ENCODE results near the gene SLC25A18.
"Not testable (repeated sequence)": the region's sequence is repeated elsewhere in the genome, so short reads cannot be mapped to it uniquely, and the experiment has no call there.

The SLC25A18 gene

DNA sequence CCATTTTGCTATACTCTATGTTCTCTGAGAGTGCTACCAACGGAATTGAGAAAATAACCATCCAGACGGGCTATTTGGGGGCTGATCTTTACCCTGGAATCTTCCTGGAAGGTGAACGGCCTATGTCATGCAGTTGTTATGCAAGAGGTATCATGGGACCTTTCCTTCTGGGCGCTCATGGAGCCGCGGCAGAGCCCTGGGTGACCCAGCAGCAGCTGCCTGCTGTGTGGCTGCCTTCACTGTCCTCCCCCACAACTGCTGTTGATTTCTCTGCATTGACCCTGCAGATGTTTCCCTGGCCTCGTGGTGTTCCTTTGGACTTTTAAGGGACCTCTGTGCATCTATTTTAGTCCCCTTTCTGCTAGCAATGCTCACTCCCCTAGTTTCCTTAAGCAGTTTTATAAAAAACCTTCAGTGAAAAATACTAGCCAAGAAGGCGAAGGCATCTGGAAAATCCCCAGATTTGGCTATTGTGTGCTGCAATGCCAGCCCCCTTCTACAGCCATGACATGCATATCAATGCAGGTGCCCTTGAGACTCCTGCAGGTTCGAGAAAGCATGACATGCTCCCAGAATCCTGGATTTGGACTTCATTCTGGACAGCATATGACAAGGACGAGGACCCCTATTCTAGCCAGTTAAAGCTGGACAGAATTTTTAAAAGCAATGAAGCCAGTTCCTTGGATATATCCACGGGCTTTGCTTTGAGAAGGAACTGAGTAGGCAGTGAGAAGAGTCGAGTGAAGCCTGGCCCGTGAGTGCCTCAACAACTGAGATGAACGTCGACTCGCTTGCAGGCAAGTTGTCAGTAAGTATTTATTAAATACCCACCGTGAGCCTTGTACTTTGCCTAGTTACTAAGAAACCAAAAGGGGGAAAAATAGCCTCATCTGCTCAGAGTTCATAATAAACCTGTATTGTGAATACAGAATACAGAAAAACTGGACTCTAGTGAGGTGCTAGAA, at the start of gene SLC25A18:
TSS of gene SLC25A18 (plus strand) at position 593 of the 965 bp plus-strand sequence. CDS start 16,447 bp downstream, outside the sequence.
- CTCF ChIA-PET, result interaction anchor here (1.4 to 1.6 kb wide), 2 partner anchors 11 to 513 kb away, joined by 3 to 5 read pairs; no protein-coding TSS in a partner anchor
- no peak for DNase-seq (ENCODE audit: extremely low spot score)
- TF ChIP-seq, protein P1, sequence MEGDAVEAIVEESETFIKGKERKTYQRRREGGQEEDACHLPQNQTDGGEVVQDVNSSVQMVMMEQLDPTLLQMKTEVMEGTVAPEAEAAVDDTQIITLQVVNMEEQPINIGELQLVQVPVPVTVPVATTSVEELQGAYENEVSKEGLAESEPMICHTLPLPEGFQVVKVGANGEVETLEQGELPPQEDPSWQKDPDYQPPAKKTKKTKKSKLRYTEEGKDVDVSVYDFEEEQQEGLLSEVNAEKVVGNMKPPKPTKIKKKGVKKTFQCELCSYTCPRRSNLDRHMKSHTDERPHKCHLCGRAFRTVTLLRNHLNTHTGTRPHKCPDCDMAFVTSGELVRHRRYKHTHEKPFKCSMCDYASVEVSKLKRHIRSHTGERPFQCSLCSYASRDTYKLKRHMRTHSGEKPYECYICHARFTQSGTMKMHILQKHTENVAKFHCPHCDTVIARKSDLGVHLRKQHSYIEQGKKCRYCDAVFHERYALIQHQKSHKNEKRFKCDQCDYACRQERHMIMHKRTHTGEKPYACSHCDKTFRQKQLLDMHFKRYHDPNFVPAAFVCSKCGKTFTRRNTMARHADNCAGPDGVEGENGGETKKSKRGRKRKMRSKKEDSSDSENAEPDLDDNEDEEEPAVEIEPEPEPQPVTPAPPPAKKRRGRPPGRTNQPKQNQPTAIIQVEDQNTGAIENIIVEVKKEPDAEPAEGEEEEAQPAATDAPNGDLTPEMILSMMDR (IDR thresholded peaks at IDR 0.05; ENCODE audit: control extremely low read depth, extremely low read depth, low read depth, missing control alignments), result no peak
- POLR2A ChIA-PET, result no interaction called here

GRCh38 chr22:17513612-17514011, 49.7 kb upstream of the SLC25A18 start:
- POLR2A ChIA-PET, result no interaction called here
- DNase-seq (ENCODE audit: extremely low spot score), result no peak
- TF ChIP-seq, protein P1 (IDR thresholded peaks at IDR 0.05; ENCODE audit: control extremely low read depth, extremely low read depth, low read depth, missing control alignments), result no peak
- CTCF ChIA-PET, result interaction anchor here (2.3 to 3.0 kb wide), 2 partner anchors 12 to 342 kb away, joined by 9 to 12 read pairs; no protein-coding TSS in a partner anchor

GRCh38 chr22:17514084-17514483, 49.2 kb upstream of the SLC25A18 start:
- ChIA-PET CTCF (interaction anchor here (2.3 to 3.0 kb wide), 2 partner anchors 12 to 342 kb away, joined by 9 to 12 read pairs; no protein-coding TSS in a partner anchor), POLR2A (no interaction called here)
- no peak for DNase-seq (ENCODE audit: extremely low spot score)
- TF ChIP-seq, protein P1 (IDR thresholded peaks at IDR 0.05; ENCODE audit: control extremely low read depth, extremely low read depth, low read depth, missing control alignments), result no peak

DNA sequence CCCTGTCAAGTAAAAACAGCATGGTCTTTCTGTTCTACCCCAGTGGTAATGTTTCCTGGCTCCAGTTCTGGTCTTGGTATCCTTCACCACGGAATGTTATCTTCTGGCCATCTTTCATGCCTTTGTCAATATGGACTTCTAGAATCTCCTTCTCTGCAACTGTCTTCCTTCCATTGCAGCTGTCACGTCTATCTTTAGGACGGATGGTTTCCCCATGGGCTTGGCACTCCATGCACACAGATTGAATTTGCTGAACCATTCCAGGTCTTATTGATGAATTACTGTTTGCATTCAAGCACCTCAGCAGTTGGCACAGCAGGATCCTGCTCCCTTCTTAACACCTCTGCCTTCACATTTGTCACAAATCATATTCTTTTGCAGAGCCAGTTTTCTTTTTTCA, 44.9 kb upstream of the SLC25A18 start:
- CTCF ChIA-PET, result no interaction called here
- DNase-seq (ENCODE audit: extremely low spot score), result no peak
- TF ChIP-seq, protein P1 (IDR thresholded peaks at IDR 0.05; ENCODE audit: control extremely low read depth, extremely low read depth, low read depth, missing control alignments), result no peak
- POLR2A ChIA-PET, result no interaction called here

GRCh38 chr22:17521971-17522370, 41.3 kb upstream of the SLC25A18 start:
- CTCF ChIA-PET; DNase-seq (ENCODE audit: extremely low spot score); POLR2A ChIA-PET: not testable (repeated sequence)

- CTCF ChIA-PET, result no interaction called here
These were observed 39.4 kb upstream of the SLC25A18 start for GRCh38 chr22:17523925-17524324.

More at GRCh38 chr22:17523925-17524324, 39.4 kb upstream of the SLC25A18 start:
- no peak for DNase-seq (ENCODE audit: extremely low spot score)
- POLR2A ChIA-PET, result no interaction called here
- TF ChIP-seq, protein P1 (IDR thresholded peaks at IDR 0.05; ENCODE audit: control extremely low read depth, extremely low read depth, low read depth, missing control alignments), result no peak

Data from GM10248 (cell line).